ENCODE results near the gene MYO6.

Gene MYO6

DNA sequence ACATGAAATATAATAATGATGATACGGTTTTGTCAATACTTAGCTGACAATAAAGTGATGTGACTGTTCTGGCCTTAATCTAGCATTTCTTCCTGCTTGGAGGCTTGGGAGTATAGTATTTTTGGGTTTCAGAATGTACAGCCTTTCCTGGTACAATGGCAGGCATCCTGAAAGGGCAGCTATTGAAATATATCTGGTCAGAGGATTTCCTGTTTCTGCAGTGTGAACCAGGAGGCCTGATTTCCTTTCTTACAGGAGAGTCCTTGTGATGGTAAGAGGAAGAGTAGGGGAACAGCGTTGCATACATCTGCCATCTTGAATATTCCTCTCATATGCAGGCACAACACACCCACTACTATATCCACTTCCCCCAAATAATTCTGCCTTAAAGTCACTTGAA is 93.7 kb downstream of the MYO6 start:
- H3K27ac ChIP-seq (ENCODE audit: low read length): no peak overlapping the region
- ATAC-seq (ENCODE audit: insufficient read depth, low read depth) (no peak), DNase-seq (no peak)
- H2AFZ ChIP-seq (ENCODE audit: low read depth, low read length): no peak overlapping the region
- no peak overlapping the region for H3K4me3 ChIP-seq (ENCODE audit: low read depth in 1 of 2, low read length in 2 of 2)
- H3K9ac ChIP-seq (ENCODE audit: low read depth, low read length): no peak overlapping the region
- no peaks in the 10 kb centered on the region for H3K4me1 ChIP-seq (ENCODE audit: insufficient read depth, low read length)
- no peaks in the 10 kb centered on the region for H3K36me3 ChIP-seq (ENCODE audit: insufficient read depth, low read length)
- H4K20me1 ChIP-seq (ENCODE audit: insufficient read depth, low read length): no peaks in the 10 kb centered on the region
- no peaks in the 10 kb centered on the region for H3K9me3 ChIP-seq (ENCODE audit: insufficient read depth, low read length, severe bottlenecking)
- H3K4me2 ChIP-seq (ENCODE audit: insufficient read depth, low read length): no peak overlapping the region
- H3K79me2 ChIP-seq (ENCODE audit: insufficient read depth, low read length): no peaks in the 10 kb centered on the region
- no peaks in the 10 kb centered on the region for H3K27me3 ChIP-seq (ENCODE audit: insufficient read depth, low read length, poor library complexity)
- TF ChIP-seq, protein P1, sequence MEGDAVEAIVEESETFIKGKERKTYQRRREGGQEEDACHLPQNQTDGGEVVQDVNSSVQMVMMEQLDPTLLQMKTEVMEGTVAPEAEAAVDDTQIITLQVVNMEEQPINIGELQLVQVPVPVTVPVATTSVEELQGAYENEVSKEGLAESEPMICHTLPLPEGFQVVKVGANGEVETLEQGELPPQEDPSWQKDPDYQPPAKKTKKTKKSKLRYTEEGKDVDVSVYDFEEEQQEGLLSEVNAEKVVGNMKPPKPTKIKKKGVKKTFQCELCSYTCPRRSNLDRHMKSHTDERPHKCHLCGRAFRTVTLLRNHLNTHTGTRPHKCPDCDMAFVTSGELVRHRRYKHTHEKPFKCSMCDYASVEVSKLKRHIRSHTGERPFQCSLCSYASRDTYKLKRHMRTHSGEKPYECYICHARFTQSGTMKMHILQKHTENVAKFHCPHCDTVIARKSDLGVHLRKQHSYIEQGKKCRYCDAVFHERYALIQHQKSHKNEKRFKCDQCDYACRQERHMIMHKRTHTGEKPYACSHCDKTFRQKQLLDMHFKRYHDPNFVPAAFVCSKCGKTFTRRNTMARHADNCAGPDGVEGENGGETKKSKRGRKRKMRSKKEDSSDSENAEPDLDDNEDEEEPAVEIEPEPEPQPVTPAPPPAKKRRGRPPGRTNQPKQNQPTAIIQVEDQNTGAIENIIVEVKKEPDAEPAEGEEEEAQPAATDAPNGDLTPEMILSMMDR (IDR thresholded peaks at IDR 0.05; ENCODE audit: borderline replicate concordance, extremely low read depth, low read length, poor library complexity, severe bottlenecking): no peak
- no peak for TF ChIP-seq EZH2 (IDR thresholded peaks at IDR 0.05; ENCODE audit: borderline replicate concordance, low read depth, low read length, severe bottlenecking)

DNA sequence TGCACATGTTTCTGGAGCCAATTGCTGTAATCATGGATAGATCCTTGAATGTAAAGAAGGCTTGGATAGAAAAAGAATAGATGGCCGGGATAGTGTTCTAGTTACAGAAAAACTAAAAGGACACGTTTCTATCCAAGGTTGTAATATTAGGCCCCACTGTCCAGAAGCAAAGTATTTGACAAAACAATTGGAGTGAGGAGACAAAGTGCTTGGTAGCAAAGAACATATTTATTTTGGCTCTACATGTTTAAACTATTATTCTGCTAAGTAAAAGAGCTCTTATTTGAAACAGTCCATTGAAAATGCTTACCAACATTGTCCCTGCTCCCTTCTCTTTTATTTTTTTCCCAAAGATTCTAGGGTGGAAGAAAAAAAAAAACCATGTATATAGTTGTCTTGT is 94.4 kb downstream of the MYO6 start:
- Histone ChIP-seq H3K9me3 (ENCODE audit: insufficient read depth, low read length, severe bottlenecking) (no peaks in the 10 kb centered on the region), H3K79me2 (ENCODE audit: insufficient read depth, low read length) (no peaks in the 10 kb centered on the region), H3K9ac (ENCODE audit: low read depth, low read length) (no peak overlapping the region), H4K20me1 (ENCODE audit: insufficient read depth, low read length) (no peaks in the 10 kb centered on the region), H3K4me2 (ENCODE audit: insufficient read depth, low read length) (no peak overlapping the region), H3K4me3 (ENCODE audit: low read depth in 1 of 2, low read length in 2 of 2) (no peak overlapping the region), H3K36me3 (ENCODE audit: insufficient read depth, low read length) (no peaks in the 10 kb centered on the region), H3K4me1 (ENCODE audit: insufficient read depth, low read length) (no peaks in the 10 kb centered on the region), H2AFZ (ENCODE audit: low read depth, low read length) (no peak overlapping the region), H3K27ac (ENCODE audit: low read length) (no peak overlapping the region), H3K27me3 (ENCODE audit: insufficient read depth, low read length, poor library complexity) (no peaks in the 10 kb centered on the region)
- TF ChIP-seq, protein P1 (IDR thresholded peaks at IDR 0.05; ENCODE audit: borderline replicate concordance, extremely low read depth, low read length, poor library complexity, severe bottlenecking): no peak
- TF ChIP-seq EZH2 (IDR thresholded peaks at IDR 0.05; ENCODE audit: borderline replicate concordance, low read depth, low read length, severe bottlenecking): no peak
- DNase-seq (no peak), ATAC-seq (ENCODE audit: insufficient read depth, low read depth) (no peak)

DNA sequence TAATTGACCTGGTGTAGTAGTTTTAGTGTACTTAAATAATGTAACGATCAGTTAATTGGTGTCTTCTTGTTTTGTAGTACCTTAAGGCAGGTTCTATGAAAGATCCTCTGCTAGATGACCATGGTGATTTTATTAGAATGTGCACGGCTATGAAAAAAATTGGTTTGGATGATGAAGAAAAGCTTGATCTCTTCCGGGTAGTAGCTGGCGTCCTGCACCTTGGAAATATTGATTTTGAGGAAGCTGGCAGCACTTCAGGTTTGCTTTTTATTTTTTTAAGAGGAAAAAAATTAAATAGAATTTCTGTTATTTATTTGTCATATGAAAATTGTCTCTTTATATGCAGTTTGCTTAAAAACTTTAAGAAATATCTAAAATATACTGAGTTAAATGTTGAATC is 99.2 kb downstream of the MYO6 start:
- no peak for ATAC-seq (ENCODE audit: insufficient read depth, low read depth)
- H3K4me2 ChIP-seq (ENCODE audit: insufficient read depth, low read length): no peak overlapping the region

More for the DNA sequence above, 99.2 kb downstream of the MYO6 start:
- no peaks in the 10 kb centered on the region for H3K27me3 ChIP-seq (ENCODE audit: insufficient read depth, low read length, poor library complexity)
- H3K79me2 ChIP-seq (ENCODE audit: insufficient read depth, low read length): no peaks in the 10 kb centered on the region
- no peaks in the 10 kb centered on the region for H3K36me3 ChIP-seq (ENCODE audit: insufficient read depth, low read length)
- no peaks in the 10 kb centered on the region for H4K20me1 ChIP-seq (ENCODE audit: insufficient read depth, low read length)
- H3K4me1 ChIP-seq (ENCODE audit: insufficient read depth, low read length): no peaks in the 10 kb centered on the region
- H3K9me3 ChIP-seq (ENCODE audit: insufficient read depth, low read length, severe bottlenecking): no peaks in the 10 kb centered on the region
- no peak overlapping the region for H3K27ac ChIP-seq (ENCODE audit: low read length)
- TF ChIP-seq EZH2 (IDR thresholded peaks at IDR 0.05; ENCODE audit: borderline replicate concordance, low read depth, low read length, severe bottlenecking): no peak
- TF ChIP-seq, protein P1 (IDR thresholded peaks at IDR 0.05; ENCODE audit: borderline replicate concordance, extremely low read depth, low read length, poor library complexity, severe bottlenecking): no peak
- no peak for DNase-seq
- H2AFZ ChIP-seq (ENCODE audit: low read depth, low read length): no peak overlapping the region
- H3K9ac ChIP-seq (ENCODE audit: low read depth, low read length): no peak overlapping the region
- no peak overlapping the region for H3K4me3 ChIP-seq (ENCODE audit: low read depth in 1 of 2, low read length in 2 of 2)
